Hepatocyte (in vitro differentiated cells): Measurements from ENCODE around the gene FIZ1. TPM values are rescaled to one million over a fixed set of nuclear protein-coding genes. Genes with fewer than 3 reads are reported as not detected.

Experiments used
- DNase-seq: peaks from one replicate; pipeline ENCODE4 v3.0.0-alpha.2; 2016; ENCODE audit warnings: low spot score
- H2AFZ ChIP-seq: fragments of 200-600 bp; sonication (generic); 2 replicates; pipeline ENCODE4 v1.6.0; 2016; ENCODE audit warnings: antibody characterized with exemption, mild to moderate bottlenecking
- H3K27ac ChIP-seq: fragments of 200-600 bp; sonication (generic); 2 replicates; pipeline ENCODE4 v1.5.1; 2016; ENCODE audit warnings: mild to moderate bottlenecking
- H3K27me3 ChIP-seq: fragments of 200-600 bp; sonication (generic); 2 replicates; pipeline ENCODE4 v1.6.1; 2016
- H3K36me3 ChIP-seq: fragments of 200-600 bp; sonication (generic); replicated peaks from 2 replicates; pipeline ENCODE4 v1.5.1; 2016; ENCODE audit warnings: low read depth; ENCODE audit not compliant: insufficient read depth
- H3K4me1 ChIP-seq: fragments of 200-600 bp; sonication (generic); 2 replicates; pipeline ENCODE4 v1.5.1; 2016; ENCODE audit warnings: mild to moderate bottlenecking, moderate library complexity; ENCODE audit not compliant: insufficient read depth
- H3K4me2 ChIP-seq: fragments of 200-600 bp; sonication (generic); 2 replicates; pipeline ENCODE4 v1.6.0; 2016
- H3K4me3 ChIP-seq: fragments of 200-600 bp; sonication (generic); 2 replicates; pipeline ENCODE4 v1.5.1; 2016; ENCODE audit warnings: mild to moderate bottlenecking
- H3K79me2 ChIP-seq: fragments of 200-600 bp; sonication (generic); 2 replicates; pipeline ENCODE4 v1.6.0; 2017; ENCODE audit warnings: mild to moderate bottlenecking
- H3K9me2 ChIP-seq: fragments of 200-600 bp; sonication (generic); replicated peaks from 2 replicates; pipeline ENCODE4 v1.6.0; 2017; ENCODE audit warnings: mild to moderate bottlenecking; ENCODE audit not compliant: insufficient read depth
- H3K9me3 ChIP-seq: fragments of 200-600 bp; sonication (generic); 2 replicates; pipeline ENCODE4 v1.5.1; 2016; ENCODE audit warnings: low read depth, mild to moderate bottlenecking
- H4K20me1 ChIP-seq: fragments of 200-600 bp; sonication (generic); 2 replicates; pipeline ENCODE4 v1.6.0; 2016; ENCODE audit warnings: mild to moderate bottlenecking; ENCODE audit not compliant: insufficient read depth, poor library complexity, severe bottlenecking
- EZH2 ChIP-seq: fragments of 200-600 bp; sonication (generic); IDR thresholded peaks from 2 replicates; pipeline ENCODE4 v1.6.1; 2016; ENCODE audit warnings: antibody characterized with exemption, mild to moderate bottlenecking, borderline replicate concordance
- EZH2phosphoT487 ChIP-seq: fragments of 200-600 bp; sonication (generic); IDR thresholded peaks from one replicate; pipeline ENCODE4 v1.6.1; 2018; ENCODE audit warnings: antibody characterized with exemption, mild to moderate bottlenecking, low read depth, moderate library complexity; ENCODE audit not compliant: unreplicated experiment, severe bottlenecking
- WGBS: methylation state at CpG from one replicate; pipeline ENCODE4 v1.1.6; 2016; ENCODE audit warnings: low lambda C conversion rate; ENCODE audit errors: missing lambda C conversion rate; 5-methylcytosine and 5-hydroxymethylcytosine counted together
- polyA plus RNA-seq: library from polyadenylated mRNA; unstranded; fragments of >200 nt; fragmentation: Nextera tagmentation; extraction: Ambion mirVana; gene quantifications from 2 replicates; pipeline ENCODE4 v1.2.1, GENCODE V29; 2016
- total RNA-seq: library from RNA; depleted of rRNA; stranded (reverse); fragments of >200 nt; gene quantifications from 2 replicates; pipeline ENCODE4 v1.2.3, GENCODE V29; 2014
- TF ChIP-seq, protein P1 (sequence below): fragments of 200-600 bp; sonication (generic); IDR thresholded peaks from 2 replicates; pipeline ENCODE4 v1.5.1; 2016; ENCODE audit warnings: antibody characterized with exemption, mild to moderate bottlenecking; ENCODE audit not compliant: poor library complexity

Gene FIZ1
- total and polyA plus RNA-seq, 2 experiments from 2014 or later: 3.8 to 16.4 TPM

GRCh38 chr19:55598719-55599467, 424 bp downstream of the FIZ1 start:
- H3K27me3 ChIP-seq: no peaks in the 10 kb centered on the region
- peak overlapping the region; percentile 67 for H3K4me2 ChIP-seq
- H3K9me2 ChIP-seq: no peaks in the 10 kb centered on the region
- peaks cover 5% of the 10 kb centered on the region for H3K79me2 ChIP-seq
- H3K27ac ChIP-seq: peak overlapping the region; percentile 98
- peaks cover 7% of the 10 kb centered on the region for H3K4me1 ChIP-seq
- H4K20me1 ChIP-seq: no peaks in the 10 kb centered on the region
- H3K9me3 ChIP-seq: no peaks in the 10 kb centered on the region
- 61% methylated on average over 3 of the region's 26 CpGs for WGBS
- DNase-seq: peak; percentile 97
- H3K36me3 ChIP-seq: no peaks in the 10 kb centered on the region
- peak overlapping the region; percentile 48 for H2AFZ ChIP-seq
- TF ChIP-seq, protein P1, sequence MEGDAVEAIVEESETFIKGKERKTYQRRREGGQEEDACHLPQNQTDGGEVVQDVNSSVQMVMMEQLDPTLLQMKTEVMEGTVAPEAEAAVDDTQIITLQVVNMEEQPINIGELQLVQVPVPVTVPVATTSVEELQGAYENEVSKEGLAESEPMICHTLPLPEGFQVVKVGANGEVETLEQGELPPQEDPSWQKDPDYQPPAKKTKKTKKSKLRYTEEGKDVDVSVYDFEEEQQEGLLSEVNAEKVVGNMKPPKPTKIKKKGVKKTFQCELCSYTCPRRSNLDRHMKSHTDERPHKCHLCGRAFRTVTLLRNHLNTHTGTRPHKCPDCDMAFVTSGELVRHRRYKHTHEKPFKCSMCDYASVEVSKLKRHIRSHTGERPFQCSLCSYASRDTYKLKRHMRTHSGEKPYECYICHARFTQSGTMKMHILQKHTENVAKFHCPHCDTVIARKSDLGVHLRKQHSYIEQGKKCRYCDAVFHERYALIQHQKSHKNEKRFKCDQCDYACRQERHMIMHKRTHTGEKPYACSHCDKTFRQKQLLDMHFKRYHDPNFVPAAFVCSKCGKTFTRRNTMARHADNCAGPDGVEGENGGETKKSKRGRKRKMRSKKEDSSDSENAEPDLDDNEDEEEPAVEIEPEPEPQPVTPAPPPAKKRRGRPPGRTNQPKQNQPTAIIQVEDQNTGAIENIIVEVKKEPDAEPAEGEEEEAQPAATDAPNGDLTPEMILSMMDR: no peak
- TF ChIP-seq EZH2: no peak
- peak overlapping the region; percentile 68 for H3K4me3 ChIP-seq

GRCh38 chr19:55598034-55598433, 1.3 kb downstream of the FIZ1 start:
- no peak overlapping the region for H2AFZ ChIP-seq
- H3K9me3 ChIP-seq: no peaks in the 10 kb centered on the region
- H3K27me3 ChIP-seq: no peaks in the 10 kb centered on the region
- H3K27ac ChIP-seq: no peak overlapping the region
- no peaks in the 10 kb centered on the region for H4K20me1 ChIP-seq
- TF ChIP-seq, protein P1: no peak
- TF ChIP-seq EZH2phosphoT487 (no peak), EZH2 (no peak)
- no peaks in the 10 kb centered on the region for H3K36me3 ChIP-seq
- 93% methylated on average over 9 of the region's 9 CpGs for WGBS
- DNase-seq: no peak
- peaks cover 6% of the 10 kb centered on the region for H3K4me1 ChIP-seq
- H3K4me3 ChIP-seq: no peak overlapping the region
- no peak overlapping the region for H3K4me2 ChIP-seq
- peaks cover 5% of the 10 kb centered on the region for H3K79me2 ChIP-seq
- no peaks in the 10 kb centered on the region for H3K9me2 ChIP-seq

DNA sequence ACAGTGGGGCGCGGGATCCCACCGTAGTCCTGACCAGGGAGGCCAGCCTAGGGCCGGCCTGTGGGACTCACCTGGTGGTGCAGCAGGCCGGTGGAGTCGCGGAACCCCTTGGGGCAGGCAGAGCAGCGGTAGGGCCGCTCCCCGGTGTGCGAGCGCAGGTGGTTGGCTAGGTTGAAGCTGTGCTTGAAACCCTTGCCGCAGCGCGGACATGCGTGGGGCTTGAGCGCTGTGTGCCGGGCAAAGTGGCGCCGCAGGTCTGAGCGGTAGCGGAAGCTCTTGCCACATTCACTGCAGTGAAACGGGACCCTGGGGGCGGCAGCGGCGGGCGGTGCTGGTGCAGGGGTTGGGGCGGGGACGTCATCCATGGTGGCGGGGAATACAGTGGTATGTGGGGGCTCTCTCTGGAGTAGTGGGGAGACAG, 1.8 kb downstream of the FIZ1 start:
- no peaks in the 10 kb centered on the region for H4K20me1 ChIP-seq
- no peak overlapping the region for H3K27ac ChIP-seq
- H3K27me3 ChIP-seq: no peaks in the 10 kb centered on the region
- H2AFZ ChIP-seq: no peak overlapping the region
- TF ChIP-seq EZH2phosphoT487 (no peak), EZH2 (no peak)
- TF ChIP-seq, protein P1: no peak
- no peak overlapping the region for H3K4me2 ChIP-seq
- no peaks in the 10 kb centered on the region for H3K9me3 ChIP-seq
- no peak for DNase-seq
- no peaks in the 10 kb centered on the region for H3K36me3 ChIP-seq
- no peak overlapping the region for H3K4me3 ChIP-seq
- 98% methylated on average over 27 of the region's 30 CpGs for WGBS
- H3K79me2 ChIP-seq: peaks cover 5% of the 10 kb centered on the region
- peaks cover 6% of the 10 kb centered on the region for H3K4me1 ChIP-seq
- H3K9me2 ChIP-seq: no peaks in the 10 kb centered on the region
